ENCODE results near the gene RPS2.

DNA sequence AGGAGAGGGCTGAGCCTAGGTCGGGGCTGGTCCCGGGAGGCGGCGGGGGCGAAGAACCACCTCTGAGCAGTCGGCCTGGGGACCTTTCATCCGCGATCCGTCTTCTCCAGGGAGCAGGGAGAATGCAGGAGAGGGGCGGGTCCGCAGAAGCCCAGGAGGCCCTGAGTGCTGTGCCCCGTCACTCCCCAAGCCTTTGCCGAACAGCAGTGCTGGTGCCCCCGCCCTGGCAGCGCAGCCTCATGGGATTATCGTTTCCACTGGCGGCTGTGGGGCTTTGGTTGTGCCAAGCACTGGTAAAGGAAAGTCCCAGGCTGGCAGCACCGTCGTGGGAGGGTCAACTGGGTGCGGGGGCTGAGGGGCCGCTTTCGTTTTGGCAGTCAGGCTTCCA, 7.9 kb upstream of the RPS2 start:
- no peak for TF ChIP-seq POLR2A (IDR thresholded peaks at IDR 0.05)
- TF ChIP-seq, protein P1, sequence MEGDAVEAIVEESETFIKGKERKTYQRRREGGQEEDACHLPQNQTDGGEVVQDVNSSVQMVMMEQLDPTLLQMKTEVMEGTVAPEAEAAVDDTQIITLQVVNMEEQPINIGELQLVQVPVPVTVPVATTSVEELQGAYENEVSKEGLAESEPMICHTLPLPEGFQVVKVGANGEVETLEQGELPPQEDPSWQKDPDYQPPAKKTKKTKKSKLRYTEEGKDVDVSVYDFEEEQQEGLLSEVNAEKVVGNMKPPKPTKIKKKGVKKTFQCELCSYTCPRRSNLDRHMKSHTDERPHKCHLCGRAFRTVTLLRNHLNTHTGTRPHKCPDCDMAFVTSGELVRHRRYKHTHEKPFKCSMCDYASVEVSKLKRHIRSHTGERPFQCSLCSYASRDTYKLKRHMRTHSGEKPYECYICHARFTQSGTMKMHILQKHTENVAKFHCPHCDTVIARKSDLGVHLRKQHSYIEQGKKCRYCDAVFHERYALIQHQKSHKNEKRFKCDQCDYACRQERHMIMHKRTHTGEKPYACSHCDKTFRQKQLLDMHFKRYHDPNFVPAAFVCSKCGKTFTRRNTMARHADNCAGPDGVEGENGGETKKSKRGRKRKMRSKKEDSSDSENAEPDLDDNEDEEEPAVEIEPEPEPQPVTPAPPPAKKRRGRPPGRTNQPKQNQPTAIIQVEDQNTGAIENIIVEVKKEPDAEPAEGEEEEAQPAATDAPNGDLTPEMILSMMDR (IDR thresholded peaks at IDR 0.05) = no peak
